Tracheal epithelial cell (primary cell): ENCODE data around the gene ARL11. TPM values are rescaled to one million over a fixed set of nuclear protein-coding genes. Genes with fewer than 3 reads are reported as not detected.

Experiments
- total RNA-seq: library from RNA; depleted of rRNA; stranded (reverse); fragments of >200 nt; gene quantifications from 2 replicates; pipeline ENCODE4 v1.2.1, GENCODE V29; 2014

ARL11 gene
- under 0.01 and 0.24 TPM in 2 replicates for total RNA-seq

GRCh38 chr13:49627831-49628652 is at the start of gene ARL11:
Gene ARL11 (plus strand): TSS chr13:49628507. CDS start chr13:49630448, 1,941 bp downstream.

GRCh38 chr13:49585220-49586157 is 42.8 kb upstream of the ARL11 start, which contains the start of gene RCBTB1:
Gene RCBTB1 (minus strand): TSS chr13:49585558. CDS start chr13:49567279, 18,279 bp downstream.

Other genes starting within 250 kb of the ARL11 start
- 6.3 and 13.2 TPM in 2 replicates for gene CAB39L, start 184.4 kb upstream of the ARL11 start, total RNA-seq
- 4.8 and 10.0 TPM in 2 replicates for gene SETDB2, start 184.2 kb upstream of the ARL11 start, total RNA-seq
- 10.4 and 11.1 TPM in 2 replicates for gene PHF11, start 132.6 kb upstream of the ARL11 start, total RNA-seq
- 11.3 and 22.6 TPM in 2 replicates for gene RCBTB1, start 42.9 kb upstream of the ARL11 start, total RNA-seq
- gene EBPL, start 63.0 kb downstream of the ARL11 start, total RNA-seq: 142 and 177 TPM in 2 replicates
- 26.7 and 35.6 TPM in 2 replicates for gene KPNA3, start 164.2 kb downstream of the ARL11 start, total RNA-seq